Upper lobe of right lung (tissue), 1 donor: ENCODE data around the gene ANKRD11. TPM values are rescaled to one million over a fixed set of nuclear protein-coding genes. Genes with fewer than 3 reads are reported as not detected.
A peak's percentile ranks its signal among the peaks of the same experiment; 100 is the strongest.

Experiments
- ATAC-seq: fragments of 200-7000 bp; cut with Tn5 transposase; one replicate; pipeline ENCODE4 v1.9.1; 2020; ENCODE audit warnings: mild to moderate bottlenecking, moderate library complexity
- DNase-seq: peaks from one replicate; pipeline ENCODE4 v3.0.0-alpha.2; 2020
- H3K27ac ChIP-seq: fragments of 200-600 bp; one replicate; pipeline ENCODE4 v1.8.0; 2022
- H3K27me3 ChIP-seq: fragments of 200-600 bp; one replicate; pipeline ENCODE4 v1.8.0; 2022; ENCODE audit warnings: mild to moderate bottlenecking
- H3K36me3 ChIP-seq: fragments of 200-600 bp; one replicate; pipeline ENCODE4 v1.8.0; 2022
- H3K4me1 ChIP-seq: fragments of 200-600 bp; one replicate; pipeline ENCODE4 v1.8.0; 2022
- H3K4me3 ChIP-seq: fragments of 200-600 bp; one replicate; pipeline ENCODE4 v1.8.0; 2022; ENCODE audit warnings: mild to moderate bottlenecking
- H3K9me3 ChIP-seq: fragments of 200-600 bp; one replicate; pipeline ENCODE4 v1.8.0; 2022
- CTCF ChIP-seq: fragments of 200-600 bp; IDR thresholded peaks from one replicate; pipeline ENCODE4 v1.8.0; 2022; ENCODE audit warnings: antibody characterized with exemption
- intact Hi-C: fragments of 100-400 bp; cut with DNase I; formaldehyde crosslinking; loops from one replicate; pipeline ENCODE4 v1.11.0; 2022
- total RNA-seq: library from RNA; stranded (reverse); fragmentation: NEBNext Ultra II Directional; extraction: Animal tissue kit (Norgen Biotek cat#: 25700); gene quantifications from one replicate; pipeline ENCODE4 v1.2.1, GENCODE V29; 2021
- donor health status: DM: no; HTN: yes; CAD: no; lungs with severe emphysema.

The ANKRD11 gene
- total RNA-seq, 1 donor from 2014 or later, result 125 TPM

GRCh38 chr16:89369266-89369895 lies 121.0 kb downstream of the ANKRD11 start:
- H3K27me3 ChIP-seq, result no peaks in the 10 kb centered on the region
- no peak overlapping the region for H3K4me3 ChIP-seq
- DNase-seq, result peak; percentile 42
- intact Hi-C loops, result no loop called here
- ATAC-seq, result no peak
- no peaks in the 10 kb centered on the region for H3K9me3 ChIP-seq
- peaks cover 50% of the 10 kb centered on the region for H3K4me1 ChIP-seq
- H3K27ac ChIP-seq, result no peak overlapping the region
- TF ChIP-seq CTCF, result no peak
- peaks cover 5% of the 10 kb centered on the region for H3K36me3 ChIP-seq

- Histone ChIP-seq H3K27ac (no peak overlapping the region), H3K9me3 (no peaks in the 10 kb centered on the region), H3K4me3 (no peak overlapping the region), H3K36me3 (peaks cover 5% of the 10 kb centered on the region), H3K27me3 (no peaks in the 10 kb centered on the region), H3K4me1 (peaks cover 55% of the 10 kb centered on the region)
- no peak for ATAC-seq
- DNase-seq, result peak; percentile 29
- no peak for TF ChIP-seq CTCF
- intact Hi-C loops, result no loop called here
Measured at GRCh38 chr16:89368604-89369249, 121.6 kb downstream of the ANKRD11 start.

- intact Hi-C loops, result no loop called here
- H3K27ac ChIP-seq, result no peak overlapping the region
- no peak for TF ChIP-seq CTCF
- H3K4me1 ChIP-seq, result peaks cover 55% of the 10 kb centered on the region
- no peak overlapping the region for H3K4me3 ChIP-seq
- ATAC-seq (no peak), DNase-seq (no peak)
- no peaks in the 10 kb centered on the region for H3K27me3 ChIP-seq
- H3K9me3 ChIP-seq, result no peaks in the 10 kb centered on the region
- peaks cover 5% of the 10 kb centered on the region for H3K36me3 ChIP-seq
Measured at GRCh38 chr16:89367538-89367915, 122.8 kb downstream of the ANKRD11 start.

- H3K36me3 ChIP-seq, result peaks cover 5% of the 10 kb centered on the region
- no peak for TF ChIP-seq CTCF
- H3K9me3 ChIP-seq, result no peaks in the 10 kb centered on the region
- DNase-seq (peak; percentile 45), ATAC-seq (no peak)
- H3K27ac ChIP-seq, result no peak overlapping the region
- intact Hi-C loops, result no loop called here
- peaks cover 62% of the 10 kb centered on the region for H3K4me1 ChIP-seq
- no peaks in the 10 kb centered on the region for H3K27me3 ChIP-seq
- no peak overlapping the region for H3K4me3 ChIP-seq
Measured at GRCh38 chr16:89366561-89367537, 123.5 kb downstream of the ANKRD11 start.

- Histone ChIP-seq H3K27ac (no peak overlapping the region), H3K36me3 (peaks cover 2% of the 10 kb centered on the region), H3K9me3 (no peaks in the 10 kb centered on the region), H3K27me3 (no peaks in the 10 kb centered on the region), H3K4me3 (no peak overlapping the region), H3K4me1 (peaks cover 71% of the 10 kb centered on the region)
- ATAC-seq (no peak), DNase-seq (no peak)
- no peak for TF ChIP-seq CTCF
- intact Hi-C loops, result no loop called here
Measured at GRCh38 chr16:89365996-89366395, 124.4 kb downstream of the ANKRD11 start.
